Stimulated activated CD4-positive, alpha-beta T cell treated with anti-CD3 and anti-CD28 coated beads, Interleukin-2, amount 100 ng/mL, for 4 hours (primary cell): ENCODE measurements around the gene TRIM33.
"Not testable (repeated sequence)": the region's sequence is repeated elsewhere in the genome, so short reads cannot be mapped to it uniquely, and the experiment has no call there.

ENCODE experiments used
- DNase-seq: peaks from one replicate; pipeline ENCODE4 v3.0.0-alpha.2; 2020; ENCODE audit warnings: low read depth

TRIM33 gene

GRCh38 chr1:114466334-114467014 lies 44.5 kb downstream of the TRIM33 start:
- DNase-seq = no peak

- no peak for DNase-seq
Observed at GRCh38 chr1:114462963-114463362, 48.0 kb downstream of the TRIM33 start.

GRCh38 chr1:114462341-114462740 lies 48.7 kb downstream of the TRIM33 start:
- DNase-seq = no peak

- DNase-seq = no peak
Observed at GRCh38 chr1:114458237-114458777, 52.7 kb downstream of the TRIM33 start.

GRCh38 chr1:114457675-114458236 lies 53.2 kb downstream of the TRIM33 start:
- DNase-seq = no peak

GRCh38 chr1:114456586-114456985 lies 54.4 kb downstream of the TRIM33 start:
- DNase-seq = no peak

- no peak for DNase-seq
Observed at GRCh38 chr1:114455102-114455785, 55.8 kb downstream of the TRIM33 start.

- DNase-seq = no peak
Observed at GRCh38 chr1:114454539-114454938, 56.5 kb downstream of the TRIM33 start.

- DNase-seq = no peak
Observed at GRCh38 chr1:114453361-114453784, 57.6 kb downstream of the TRIM33 start.

GRCh38 chr1:114448370-114449036 lies 62.5 kb downstream of the TRIM33 start:
- DNase-seq = no peak

- no peak for DNase-seq
Observed at GRCh38 chr1:114446198-114446597, 64.8 kb downstream of the TRIM33 start.

GRCh38 chr1:114443226-114443625 lies 67.8 kb downstream of the TRIM33 start:
- DNase-seq = not testable (repeated sequence)

GRCh38 chr1:114441332-114441731 lies 69.7 kb downstream of the TRIM33 start:
- no peak for DNase-seq

- DNase-seq = no peak
Observed at GRCh38 chr1:114439369-114439768, 71.6 kb downstream of the TRIM33 start.

- no peak for DNase-seq
Observed at GRCh38 chr1:114437812-114438211, 73.2 kb downstream of the TRIM33 start.

- DNase-seq = no peak
Observed at GRCh38 chr1:114436799-114437198, 74.2 kb downstream of the TRIM33 start.

GRCh38 chr1:114435088-114435715 lies 75.8 kb downstream of the TRIM33 start:
- no peak for DNase-seq

- no peak for DNase-seq
Observed at GRCh38 chr1:114431026-114431425, 80.0 kb downstream of the TRIM33 start.

- DNase-seq = no peak
Observed at GRCh38 chr1:114428083-114428754, 82.8 kb downstream of the TRIM33 start.

GRCh38 chr1:114427612-114428011 lies 83.4 kb downstream of the TRIM33 start:
- DNase-seq = no peak

- DNase-seq = no peak
Observed at GRCh38 chr1:114423455-114423854, 87.5 kb downstream of the TRIM33 start.
